SK-N-SH (cell line): ENCODE data around the gene CASKIN1. TPM values are rescaled to one million over a fixed set of nuclear protein-coding genes. Genes with fewer than 3 reads are reported as not detected.

Experiments used
- CTCF ChIA-PET: fragments of 300-600, 350-600 bp; formaldehyde crosslinking; extraction: SDS; loops from one replicate; lab custom pipeline; 2021; lab: Yijun Ruan, JAX
- POLR2A ChIA-PET: fragments of 350-600 bp; sonication (Branson Sonifier 250); formaldehyde crosslinking; extraction: SDS; loops from one replicate; lab custom pipeline; 2020; ENCODE audit warnings: antibody characterized with exemption, inconsistent platforms; lab: Yijun Ruan, JAX
- DNase-seq: peaks from one replicate; pipeline ENCODE4 v3.0.0; 2012
- H2AFZ ChIP-seq: fragments of 200-600 bp; sonication (generic); 2 replicates; pipeline ENCODE4 v1.8.1; 2016; ENCODE audit warnings: antibody characterized with exemption, mild to moderate bottlenecking, low read depth
- H3F3A ChIP-seq: fragments of 200-600 bp; sonication (generic); replicated peaks from 2 replicates; pipeline ENCODE3; 2016; ENCODE audit warnings: antibody characterized with exemption, mild to moderate bottlenecking; ENCODE audit not compliant: insufficient read depth
- H3K27ac ChIP-seq, 2 experiments: fragments of 200-500 bp in 1 of 2; fragments of 200-600 bp in 1 of 2; sonication (Bioruptor generic) in 1 of 2; sonication (generic), shearing (Covaris generic) in 1 of 2; 2 replicates each; pipeline versions ENCODE4 v1.5.1 to v1.6.1; 2014 to 2016; ENCODE audit warnings: low read depth in 2 of 2, inconsistent platforms in 1 of 2, low read length in 1 of 2, mild to moderate bottlenecking in 1 of 2, mixed read lengths in 1 of 2
- H3K27me3 ChIP-seq: fragments of 200-600 bp; sonication (generic), shearing (Covaris generic); 2 replicates; pipeline ENCODE4 v1.6.1; 2016; ENCODE audit warnings: mixed run types; ENCODE audit not compliant: insufficient read depth
- H3K36me3 ChIP-seq, 2 experiments: fragments of 200-500 bp in 1 of 2; fragments of 200-600 bp in 1 of 2; sonication (Bioruptor generic) in 1 of 2; sonication (generic) in 1 of 2; replicated peaks in 1 of 2; 2 replicates each; pipeline versions ENCODE3 to v1.5.1; 2014 to 2016; ENCODE audit warnings: low read length in 1 of 2, mild to moderate bottlenecking in 1 of 2; ENCODE audit not compliant: insufficient read depth in 2 of 2, control insufficient read depth in 1 of 2
- H3K4me1 ChIP-seq, 2 experiments: fragments of 200-500 bp in 1 of 2; fragments of 200-600 bp in 1 of 2; sonication (Bioruptor generic) in 1 of 2; sonication (generic), shearing (Covaris generic) in 1 of 2; 2 replicates each; pipeline versions ENCODE4 v1.5.1 to v1.6.1; 2014 to 2016; ENCODE audit warnings: low read depth in 1 of 2, low read length in 1 of 2, mixed run types in 1 of 2; ENCODE audit not compliant: insufficient read depth in 2 of 2, control insufficient read depth in 1 of 2
- H3K4me2 ChIP-seq: fragments of 200-600 bp; sonication (generic), shearing (Covaris generic); 2 replicates; pipeline ENCODE4 v1.6.1; 2017; ENCODE audit warnings: mixed run types
- H3K4me3 ChIP-seq, 2 experiments: fragments of 200-500 bp in 1 of 2; fragments of 200-600 bp in 1 of 2; sonication (Bioruptor generic) in 1 of 2; sonication (generic), shearing (Covaris generic) in 1 of 2; 2 replicates each; pipeline versions ENCODE4 v1.5.1 to v1.8.1; 2014 to 2016; ENCODE audit warnings: low read depth in 2 of 2, inconsistent platforms in 1 of 2, low read length in 1 of 2, mild to moderate bottlenecking in 1 of 2, mixed read lengths in 1 of 2, moderate library complexity in 1 of 2
- H3K79me2 ChIP-seq: fragments of 200-600 bp; sonication (generic); 2 replicates; pipeline ENCODE4 v1.8.1; 2017; ENCODE audit warnings: mild to moderate bottlenecking; ENCODE audit not compliant: insufficient read depth
- H3K9ac ChIP-seq: fragments of 200-600 bp; sonication (generic); 2 replicates; pipeline ENCODE4 v1.6.1; 2017; ENCODE audit warnings: mixed run types
- H3K9me2 ChIP-seq: fragments of 200-600 bp; sonication (generic); 2 replicates; pipeline ENCODE4 v1.6.1; 2017; ENCODE audit warnings: mixed run types
- H3K9me3 ChIP-seq: fragments of 200-600 bp; sonication (generic); 2 replicates; pipeline ENCODE4 v1.6.1; 2017; ENCODE audit warnings: mixed run types, mild to moderate bottlenecking, moderate library complexity
- H4K20me1 ChIP-seq: fragments of 200-600 bp; sonication (generic); 2 replicates; pipeline ENCODE4 v1.6.1; 2017; ENCODE audit warnings: mild to moderate bottlenecking, mixed run types; ENCODE audit not compliant: insufficient read depth
- CHD2 ChIP-seq: fragments of 150-350 bp; IDR thresholded peaks from 2 replicates; pipeline ENCODE4 v1.6.1; 2018; ENCODE audit warnings: low read length; ENCODE audit not compliant: partially characterized antibody
- ELF1 ChIP-seq: IDR thresholded peaks from 2 replicates; pipeline ENCODE4 v1.4.0; 2012
- EP300 ChIP-seq, 2 experiments: IDR thresholded peaks; 2 replicates each; pipeline versions ENCODE4 v1.4.0 to v1.6.1; 2012; ENCODE audit warnings: borderline replicate concordance in 1 of 2, low read depth in 1 of 2, low read length in 1 of 2
- EZH2phosphoT487 ChIP-seq: fragments of 200-600 bp; sonication (generic); IDR thresholded peaks from 2 replicates; pipeline ENCODE4 v1.6.1; 2017; ENCODE audit warnings: low read depth, mixed run types, mild to moderate bottlenecking, antibody characterized with exemption, moderate library complexity, borderline replicate concordance
- FOSL2 ChIP-seq: IDR thresholded peaks from 2 replicates; pipeline ENCODE4 v1.4.0; 2012; ENCODE audit warnings: low read depth, mild to moderate bottlenecking, moderate library complexity, borderline replicate concordance
- FOXJ3 ChIP-seq: sonication (generic); formaldehyde crosslinking; IDR thresholded peaks from 2 replicates; pipeline ENCODE4 v1.5.1; 2020; ENCODE audit warnings: mild to moderate bottlenecking, missing genetic modification reagents
- FOXM1 ChIP-seq: IDR thresholded peaks from 2 replicates; pipeline ENCODE4 v1.4.0; 2012; ENCODE audit warnings: low read depth, mild to moderate bottlenecking
- GATA2 ChIP-seq: sonication (generic); formaldehyde crosslinking; IDR thresholded peaks from 2 replicates; pipeline ENCODE4 v1.5.0; 2020; ENCODE audit warnings: mild to moderate bottlenecking, missing genetic modification reagents
- JUND ChIP-seq: IDR thresholded peaks from 2 replicates; pipeline ENCODE4 v1.4.0; 2012
- MXI1 ChIP-seq: IDR thresholded peaks from 2 replicates; pipeline ENCODE4 v1.6.1; 2012; ENCODE audit warnings: mild to moderate bottlenecking, low read depth, low read length, improper control_type of control experiment
- NFIC ChIP-seq: IDR thresholded peaks from 2 replicates; pipeline ENCODE4 v1.4.0; 2012; ENCODE audit warnings: borderline replicate concordance
- NRF1 ChIP-seq: IDR thresholded peaks from 2 replicates; pipeline ENCODE4 v1.6.1; 2012; ENCODE audit warnings: low read depth, mild to moderate bottlenecking, low read length
- POLR2AphosphoS5 ChIP-seq: IDR thresholded peaks from 2 replicates; pipeline ENCODE4 v1.6.1; 2012; ENCODE audit warnings: low read depth, low read length
- RAD21 ChIP-seq: IDR thresholded peaks from 2 replicates; pipeline ENCODE4 v1.6.1; 2012; ENCODE audit warnings: mild to moderate bottlenecking, low read length
- RCOR1 ChIP-seq: fragments of 150-350 bp; IDR thresholded peaks from 2 replicates; pipeline ENCODE4 v1.6.1; 2017; ENCODE audit warnings: antibody characterized with exemption, low read length
- RFX5 ChIP-seq: IDR thresholded peaks from 2 replicates; pipeline ENCODE4 v1.6.1; 2012; ENCODE audit warnings: mild to moderate bottlenecking, improper control_type of control experiment, low read length
- SMC3 ChIP-seq: IDR thresholded peaks from 2 replicates; pipeline ENCODE4 v1.6.1; 2012; ENCODE audit warnings: low read depth, low read length, improper control_type of control experiment
- TAF1 ChIP-seq: IDR thresholded peaks from 2 replicates; pipeline ENCODE4 v1.6.1; 2012; ENCODE audit warnings: low read depth, mild to moderate bottlenecking, low read length, moderate library complexity, borderline replicate concordance
- TCF12 ChIP-seq: IDR thresholded peaks from 2 replicates; pipeline ENCODE4 v1.4.0; 2012
- YY1 ChIP-seq: IDR thresholded peaks from 2 replicates; pipeline ENCODE4 v1.4.0; 2012; ENCODE audit warnings: low read depth, mild to moderate bottlenecking
- WGBS: methylation state at CpG from one replicate; pipeline ENCODE4 v1.1.6; 2017; ENCODE audit warnings: low lambda C conversion rate; 5-methylcytosine and 5-hydroxymethylcytosine counted together
- polyA plus RNA-seq, 3 experiments: library from polyadenylated mRNA; depleted of rRNA; stranded (reverse); fragments of >200 nt; gene quantifications; 2 replicates each; pipeline ENCODE4 v1.2.3, GENCODE V29; 2012
- TF ChIP-seq, protein P1 (sequence below): IDR thresholded peaks from 2 replicates; pipeline ENCODE4 v1.4.0; 2012; ENCODE audit warnings: low read depth
- TF ChIP-seq, protein P2 (sequence below): fragments of 150-350 bp; IDR thresholded peaks from 2 replicates; pipeline ENCODE4 v1.6.1; 2016; ENCODE audit warnings: mild to moderate bottlenecking, low read depth, low read length
- TF ChIP-seq, protein P3 (sequence below): IDR thresholded peaks from 2 replicates; pipeline ENCODE4; 2012
- TF ChIP-seq, protein P4 (sequence below): IDR thresholded peaks from 2 replicates; pipeline ENCODE4 v1.4.0; 2012; ENCODE audit warnings: low read depth, borderline replicate concordance
- TF ChIP-seq, protein P5 (sequence below): IDR thresholded peaks from 2 replicates; pipeline ENCODE4 v1.6.1; 2012; ENCODE audit warnings: mild to moderate bottlenecking, low read depth, low read length, moderate library complexity

The CASKIN1 gene
- polyA plus RNA-seq, 1 of the 3 experiments (the other 2 are of a cell fraction), result 1.7 TPM

DNA sequence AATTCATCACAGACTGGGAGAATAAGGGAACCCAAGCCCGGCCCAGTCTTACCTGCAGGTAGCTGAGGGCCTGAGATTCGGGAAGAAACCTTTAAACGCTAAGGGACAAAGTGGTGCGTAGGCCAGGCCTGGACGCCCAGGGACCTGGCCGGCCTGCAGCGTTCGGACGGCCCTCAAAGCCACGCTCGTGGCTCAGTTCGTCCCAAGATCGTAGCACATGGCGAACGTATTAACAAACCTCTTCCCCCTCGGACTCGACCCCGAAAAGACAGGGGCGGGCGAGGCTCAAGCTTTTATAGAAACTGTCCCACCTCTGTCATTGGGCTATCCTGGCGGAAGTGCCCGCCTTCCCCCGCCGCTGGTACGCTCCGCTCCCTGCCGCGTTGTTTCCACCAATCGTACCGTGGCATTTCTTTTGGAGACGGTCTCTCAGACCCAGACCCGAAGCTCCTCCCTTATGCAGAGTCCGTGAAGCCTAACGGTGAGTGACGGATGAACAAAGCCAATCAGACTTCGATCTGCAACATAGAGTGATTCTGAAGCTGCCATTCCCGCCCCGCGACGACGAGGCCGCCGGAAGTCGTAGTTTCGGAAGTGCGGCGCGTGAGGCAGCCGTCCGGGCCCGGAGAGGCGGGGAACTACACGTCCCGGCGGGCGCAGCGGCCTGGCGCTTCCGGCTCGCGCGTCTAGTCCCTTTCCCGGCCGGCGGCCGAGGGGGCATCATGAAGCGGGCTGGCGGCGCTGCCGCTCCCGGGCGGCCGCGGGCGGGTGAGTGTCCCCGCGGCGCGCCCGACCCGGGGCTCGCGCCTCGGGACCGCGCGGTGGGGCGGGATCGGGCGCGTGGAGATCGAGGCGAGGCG is 41.1 kb downstream of the CASKIN1 start, which contains the start of gene TRAF7:
Gene TRAF7 (plus strand): TSS at position 692 of the 860 bp plus-strand sequence. CDS start 8,139 bp downstream, outside the sequence.
- Histone ChIP-seq H3K27ac (peak within 1 kb of the TSS; percentile 61 to 89; a peak in 3 of 4 replicates), H3K4me1 (peaks cover 37 to 67% of the 10 kb centered on the region in 2 experiments; a peak in 3 of 4 replicates), H3K4me2 (peak within 1 kb of the TSS; percentile 96), H3K9ac (peak within 1 kb of the TSS; percentile 89), H3K79me2 (peaks cover 92% of the 10 kb centered on the region), H3K27me3 (no peaks in the 10 kb centered on the region), H3K36me3 (peaks cover 27 to 34% of the 10 kb centered on the region in 2 experiments), H2AFZ (peak within 1 kb of the TSS; percentile 37; the same call in 1 of the 2 replicates), H3K9me3 (no peaks in the 10 kb centered on the region), H4K20me1 (peaks cover 81% of the 10 kb centered on the region), H3K4me3 (peak within 1 kb of the TSS; percentile 100), H3K9me2 (no peaks in the 10 kb centered on the region), H3F3A (peaks cover 32% of the 10 kb centered on the region)
- under 1% methylated on average over 49 of the region's 94 CpGs for WGBS
- DNase-seq, result peak; percentile 96
- POLR2A ChIA-PET, result interaction anchor here (0.5 to 1.8 kb wide), 43 partner anchors 9 to 680 kb away, joined by 3 to 18 read pairs (median 4); partner anchors contain the start of genes CASKIN1, CEMP1, ECI1 and FAHD1
- CTCF ChIA-PET, result interaction anchor here (0.6 to 6.9 kb wide), 9 partner anchors 11 to 185 kb away, joined by 3 to 55 read pairs (median 3); partner anchors contain the start of genes ABCA3, ECI1, NTHL1 and TSC2
- TF ChIP-seq FOXJ3 (CRISPR knock-in tag), result no peak
- TF ChIP-seq ELF1, result peak; percentile 96
- TF ChIP-seq, protein P1, sequence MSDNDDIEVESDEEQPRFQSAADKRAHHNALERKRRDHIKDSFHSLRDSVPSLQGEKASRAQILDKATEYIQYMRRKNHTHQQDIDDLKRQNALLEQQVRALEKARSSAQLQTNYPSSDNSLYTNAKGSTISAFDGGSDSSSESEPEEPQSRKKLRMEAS, result peak; percentile 91
- peak; percentile 73; the same call in 1 of the 2 replicates for TF ChIP-seq RFX5
- no peak for TF ChIP-seq TCF12
- TF ChIP-seq RCOR1, result 0 out of 2 replicates have a peak, but pooled peaks have one; percentile 12
- TF ChIP-seq NRF1, result no peak
- TF ChIP-seq FOSL2, result no peak
- TF ChIP-seq YY1, result no peak
- peak; percentile 99 for TF ChIP-seq TAF1
- TF ChIP-seq EZH2phosphoT487, result no peak
- TF ChIP-seq, protein P2, sequence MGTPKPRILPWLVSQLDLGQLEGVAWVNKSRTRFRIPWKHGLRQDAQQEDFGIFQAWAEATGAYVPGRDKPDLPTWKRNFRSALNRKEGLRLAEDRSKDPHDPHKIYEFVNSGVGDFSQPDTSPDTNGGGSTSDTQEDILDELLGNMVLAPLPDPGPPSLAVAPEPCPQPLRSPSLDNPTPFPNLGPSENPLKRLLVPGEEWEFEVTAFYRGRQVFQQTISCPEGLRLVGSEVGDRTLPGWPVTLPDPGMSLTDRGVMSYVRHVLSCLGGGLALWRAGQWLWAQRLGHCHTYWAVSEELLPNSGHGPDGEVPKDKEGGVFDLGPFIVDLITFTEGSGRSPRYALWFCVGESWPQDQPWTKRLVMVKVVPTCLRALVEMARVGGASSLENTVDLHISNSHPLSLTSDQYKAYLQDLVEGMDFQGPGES, result peak; percentile 58
- no peak for TF ChIP-seq SMC3
- TF ChIP-seq, protein P3, sequence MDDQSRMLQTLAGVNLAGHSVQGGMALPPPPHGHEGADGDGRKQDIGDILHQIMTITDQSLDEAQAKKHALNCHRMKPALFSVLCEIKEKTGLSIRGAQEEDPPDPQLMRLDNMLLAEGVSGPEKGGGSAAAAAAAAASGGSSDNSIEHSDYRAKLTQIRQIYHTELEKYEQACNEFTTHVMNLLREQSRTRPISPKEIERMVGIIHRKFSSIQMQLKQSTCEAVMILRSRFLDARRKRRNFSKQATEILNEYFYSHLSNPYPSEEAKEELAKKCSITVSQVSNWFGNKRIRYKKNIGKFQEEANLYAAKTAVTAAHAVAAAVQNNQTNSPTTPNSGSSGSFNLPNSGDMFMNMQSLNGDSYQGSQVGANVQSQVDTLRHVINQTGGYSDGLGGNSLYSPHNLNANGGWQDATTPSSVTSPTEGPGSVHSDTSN, result peak; percentile 99
- no peak for TF ChIP-seq JUND
- peak in 1 of 2 experiments; percentile 26; a peak in 1 of 4 replicates for TF ChIP-seq EP300 (IDR thresholded peaks at IDR 0.05; ENCODE audit: borderline replicate concordance in 1 of 2, low read depth in 1 of 2, low read length in 1 of 2)
- TF ChIP-seq POLR2AphosphoS5, result peak; percentile 100
- no peak for TF ChIP-seq FOXM1
- TF ChIP-seq NFIC, result no peak
- no peak for TF ChIP-seq RAD21
- TF ChIP-seq, protein P4, sequence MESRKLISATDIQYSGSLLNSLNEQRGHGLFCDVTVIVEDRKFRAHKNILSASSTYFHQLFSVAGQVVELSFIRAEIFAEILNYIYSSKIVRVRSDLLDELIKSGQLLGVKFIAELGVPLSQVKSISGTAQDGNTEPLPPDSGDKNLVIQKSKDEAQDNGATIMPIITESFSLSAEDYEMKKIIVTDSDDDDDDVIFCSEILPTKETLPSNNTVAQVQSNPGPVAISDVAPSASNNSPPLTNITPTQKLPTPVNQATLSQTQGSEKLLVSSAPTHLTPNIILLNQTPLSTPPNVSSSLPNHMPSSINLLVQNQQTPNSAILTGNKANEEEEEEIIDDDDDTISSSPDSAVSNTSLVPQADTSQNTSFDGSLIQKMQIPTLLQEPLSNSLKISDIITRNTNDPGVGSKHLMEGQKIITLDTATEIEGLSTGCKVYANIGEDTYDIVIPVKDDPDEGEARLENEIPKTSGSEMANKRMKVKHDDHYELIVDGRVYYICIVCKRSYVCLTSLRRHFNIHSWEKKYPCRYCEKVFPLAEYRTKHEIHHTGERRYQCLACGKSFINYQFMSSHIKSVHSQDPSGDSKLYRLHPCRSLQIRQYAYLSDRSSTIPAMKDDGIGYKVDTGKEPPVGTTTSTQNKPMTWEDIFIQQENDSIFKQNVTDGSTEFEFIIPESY, result peak; percentile 39; the same call in 1 of the 2 replicates
- TF ChIP-seq CHD2, result peak; percentile 65
- no peak for TF ChIP-seq GATA2
- TF ChIP-seq, protein P5, sequence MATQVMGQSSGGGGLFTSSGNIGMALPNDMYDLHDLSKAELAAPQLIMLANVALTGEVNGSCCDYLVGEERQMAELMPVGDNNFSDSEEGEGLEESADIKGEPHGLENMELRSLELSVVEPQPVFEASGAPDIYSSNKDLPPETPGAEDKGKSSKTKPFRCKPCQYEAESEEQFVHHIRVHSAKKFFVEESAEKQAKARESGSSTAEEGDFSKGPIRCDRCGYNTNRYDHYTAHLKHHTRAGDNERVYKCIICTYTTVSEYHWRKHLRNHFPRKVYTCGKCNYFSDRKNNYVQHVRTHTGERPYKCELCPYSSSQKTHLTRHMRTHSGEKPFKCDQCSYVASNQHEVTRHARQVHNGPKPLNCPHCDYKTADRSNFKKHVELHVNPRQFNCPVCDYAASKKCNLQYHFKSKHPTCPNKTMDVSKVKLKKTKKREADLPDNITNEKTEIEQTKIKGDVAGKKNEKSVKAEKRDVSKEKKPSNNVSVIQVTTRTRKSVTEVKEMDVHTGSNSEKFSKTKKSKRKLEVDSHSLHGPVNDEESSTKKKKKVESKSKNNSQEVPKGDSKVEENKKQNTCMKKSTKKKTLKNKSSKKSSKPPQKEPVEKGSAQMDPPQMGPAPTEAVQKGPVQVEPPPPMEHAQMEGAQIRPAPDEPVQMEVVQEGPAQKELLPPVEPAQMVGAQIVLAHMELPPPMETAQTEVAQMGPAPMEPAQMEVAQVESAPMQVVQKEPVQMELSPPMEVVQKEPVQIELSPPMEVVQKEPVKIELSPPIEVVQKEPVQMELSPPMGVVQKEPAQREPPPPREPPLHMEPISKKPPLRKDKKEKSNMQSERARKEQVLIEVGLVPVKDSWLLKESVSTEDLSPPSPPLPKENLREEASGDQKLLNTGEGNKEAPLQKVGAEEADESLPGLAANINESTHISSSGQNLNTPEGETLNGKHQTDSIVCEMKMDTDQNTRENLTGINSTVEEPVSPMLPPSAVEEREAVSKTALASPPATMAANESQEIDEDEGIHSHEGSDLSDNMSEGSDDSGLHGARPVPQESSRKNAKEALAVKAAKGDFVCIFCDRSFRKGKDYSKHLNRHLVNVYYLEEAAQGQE, result peak; percentile 77
- peak; percentile 96 for TF ChIP-seq MXI1
